IMR-90 (cell line): Measurements from ENCODE around the gene AFM. TPM values are rescaled to one million over a fixed set of nuclear protein-coding genes. Genes with fewer than 3 reads are reported as not detected.

Source experiments
- ATAC-seq: fragments of 200-7000 bp; cut with Tn5 transposase; 2 replicates; pipeline ENCODE4 v1.9.1; 2020; ENCODE audit warnings: low read depth, mild to moderate bottlenecking, moderate library complexity
- BruUV-seq: library from RNA; stranded (reverse); fragments of 400-500 nt; replicated peaks from 2 replicates; lab custom pipeline; 2021; lab: Mats Ljungman, UMichigan
- CTCF ChIA-PET: fragments of 300-600 bp; formaldehyde crosslinking; extraction: SDS; loops from one replicate; lab custom pipeline; 2021; ENCODE audit warnings: antibody characterized with exemption; lab: Yijun Ruan, JAX
- POLR2A ChIA-PET: fragments of 300-600 bp; sonication (Branson Sonifier 250); formaldehyde crosslinking; loops from one replicate; lab custom pipeline; 2022; ENCODE audit warnings: antibody characterized with exemption; ENCODE audit not compliant: unreplicated experiment; lab: Charles Lee
- DNase-seq: peaks from one replicate; pipeline ENCODE4 v3.0.0; 2013
- H2AFZ ChIP-seq: replicated peaks from 2 replicates; pipeline ENCODE3; 2013; ENCODE audit warnings: low read length, mild to moderate bottlenecking; ENCODE audit not compliant: poor library complexity
- H2AK5ac ChIP-seq: 2 replicates; pipeline ENCODE4 v1.6.1; 2013; ENCODE audit warnings: low read depth, low read length, inconsistent platforms
- H2AK9ac ChIP-seq: replicated peaks from 2 replicates; pipeline ENCODE3; 2013; ENCODE audit warnings: mild to moderate bottlenecking, low read depth, low read length, moderate library complexity; ENCODE audit not compliant: poor library complexity
- H2BK120ac ChIP-seq: 2 replicates; pipeline ENCODE4 v1.6.1; 2013; ENCODE audit warnings: low read depth, low read length, inconsistent platforms
- H2BK15ac ChIP-seq: 3 replicates; pipeline ENCODE4 v1.6.1; 2013; ENCODE audit warnings: low read depth, low read length, inconsistent platforms
- H2BK20ac ChIP-seq: 2 replicates; pipeline ENCODE4 v1.6.1; 2013; ENCODE audit warnings: low read depth, mild to moderate bottlenecking, inconsistent platforms, low read length, moderate library complexity
- H2BK5ac ChIP-seq: 2 replicates; pipeline ENCODE4 v1.6.1; 2013; ENCODE audit warnings: mild to moderate bottlenecking, low read depth, low read length, inconsistent platforms; ENCODE audit not compliant: poor library complexity, severe bottlenecking
- H3K14ac ChIP-seq: replicated peaks from 2 replicates; pipeline ENCODE4 v1.6.1; 2013; ENCODE audit warnings: low read depth, low read length, inconsistent platforms
- H3K18ac ChIP-seq: 2 replicates; pipeline ENCODE4 v1.6.1; 2013; ENCODE audit warnings: low read depth, low read length, control low read depth
- H3K23ac ChIP-seq: 2 replicates; pipeline ENCODE4 v1.6.1; 2013; ENCODE audit warnings: low read depth, low read length, inconsistent platforms
- H3K27ac ChIP-seq: 2 replicates; pipeline ENCODE4 v1.5.1; 2013; ENCODE audit warnings: mild to moderate bottlenecking, control low read depth, low read length; ENCODE audit not compliant: insufficient read depth
- H3K27me3 ChIP-seq: 2 replicates; pipeline ENCODE4 v1.6.1; 2013; ENCODE audit warnings: low read length; ENCODE audit not compliant: control insufficient read depth, insufficient read depth
- H3K36me3 ChIP-seq: 2 replicates; pipeline ENCODE4 v1.6.1; 2013; ENCODE audit warnings: low read length, mixed read lengths; ENCODE audit not compliant: control insufficient read depth, insufficient read depth
- H3K4ac ChIP-seq: 2 replicates; pipeline ENCODE4 v1.6.1; 2013; ENCODE audit warnings: low read depth, low read length, inconsistent platforms
- H3K4me1 ChIP-seq: 2 replicates; pipeline ENCODE4 v1.6.1; 2013; ENCODE audit warnings: low read length, mixed read lengths; ENCODE audit not compliant: control insufficient read depth, insufficient read depth
- H3K4me2 ChIP-seq: 2 replicates; pipeline ENCODE4 v1.6.1; 2013; ENCODE audit warnings: low read depth, mild to moderate bottlenecking, control low read depth, low read length, moderate library complexity
- H3K4me3 ChIP-seq: 2 replicates; pipeline ENCODE4 v1.5.1; 2013; ENCODE audit warnings: low read depth, mild to moderate bottlenecking, control low read depth, low read length, moderate library complexity; ENCODE audit not compliant: insufficient read depth
- H3K56ac ChIP-seq: 2 replicates; pipeline ENCODE4 v1.6.1; 2013; ENCODE audit warnings: low read length, inconsistent platforms; ENCODE audit not compliant: insufficient read depth; ENCODE audit errors: extremely low read depth
- H3K79me1 ChIP-seq, 2 experiments: 2 replicates each; pipeline ENCODE4 v1.6.1; 2013; ENCODE audit warnings: low read length in 2 of 2, inconsistent platforms in 1 of 2, low read depth in 1 of 2
- H3K9ac ChIP-seq: 2 replicates; pipeline ENCODE4 v1.6.1; 2013; ENCODE audit warnings: low read depth, low read length, control low read depth
- H3K9me1 ChIP-seq: 2 replicates; pipeline ENCODE4 v1.6.1; 2013; ENCODE audit warnings: low read length, inconsistent platforms; ENCODE audit not compliant: insufficient read depth
- H3K9me3 ChIP-seq: 2 replicates; pipeline ENCODE4 v1.6.1; 2013; ENCODE audit warnings: low read length; ENCODE audit not compliant: control insufficient read depth, insufficient read depth
- H4K20me1 ChIP-seq: 2 replicates; pipeline ENCODE4 v1.6.1; 2013; ENCODE audit warnings: low read length, inconsistent platforms; ENCODE audit not compliant: insufficient read depth
- H4K5ac ChIP-seq: 2 replicates; pipeline ENCODE4 v1.6.1; 2013; ENCODE audit warnings: mild to moderate bottlenecking, low read depth, low read length, control low read depth
- H4K8ac ChIP-seq, 2 experiments: 2 replicates each; pipeline ENCODE4 v1.6.1; 2013; ENCODE audit warnings: low read depth in 2 of 2, low read length in 2 of 2, control low read depth in 1 of 2, inconsistent platforms in 1 of 2
- H4K91ac ChIP-seq: 2 replicates; pipeline ENCODE4 v1.6.1; 2013; ENCODE audit warnings: low read depth, low read length, inconsistent platforms; ENCODE audit not compliant: insufficient read depth
- BHLHE40 ChIP-seq: fragments of 150-350 bp; IDR thresholded peaks from 2 replicates; pipeline ENCODE4 v1.6.1; 2016; ENCODE audit warnings: mild to moderate bottlenecking, low read depth, low read length
- CEBPB ChIP-seq: IDR thresholded peaks from 2 replicates; pipeline ENCODE4 v1.6.1; 2012; ENCODE audit warnings: low read depth, low read length, improper control_type of control experiment
- CHD1 ChIP-seq: IDR thresholded peaks from 2 replicates; pipeline ENCODE4 v1.6.1; 2012; ENCODE audit warnings: low read depth, low read length, improper control_type of control experiment
- CTCF ChIP-seq: conservative IDR thresholded peaks from 2 replicates; pipeline ENCODE4 v1.5.1; 2012; ENCODE audit warnings: mild to moderate bottlenecking, low read depth, low read length, improper control_type of control experiment
- FOS ChIP-seq: fragments of 150-350 bp; IDR thresholded peaks from 2 replicates; pipeline ENCODE4 v1.6.1; 2016; ENCODE audit warnings: low read depth, low read length
- MAFK ChIP-seq: IDR thresholded peaks from 2 replicates; pipeline ENCODE4 v1.6.1; 2012; ENCODE audit warnings: low read depth, low read length, improper control_type of control experiment
- MAZ ChIP-seq: IDR thresholded peaks from 2 replicates; pipeline ENCODE4 v1.6.1; 2012; ENCODE audit warnings: low read depth, mild to moderate bottlenecking, low read length, improper control_type of control experiment, moderate library complexity, borderline replicate concordance
- MXI1 ChIP-seq: IDR thresholded peaks from 2 replicates; pipeline ENCODE4 v1.6.1; 2012; ENCODE audit warnings: low read depth, mild to moderate bottlenecking, low read length, moderate library complexity, borderline replicate concordance
- NFE2L2 ChIP-seq: fragments of 150-350 bp; IDR thresholded peaks from 2 replicates; pipeline ENCODE4 v1.6.1; 2016; ENCODE audit warnings: low read depth, mild to moderate bottlenecking, low read length
- POLR2A ChIP-seq: IDR thresholded peaks from 2 replicates; pipeline ENCODE4 v1.6.1; 2012; ENCODE audit warnings: mild to moderate bottlenecking, low read depth, low read length
- RAD21 ChIP-seq: IDR thresholded peaks from 2 replicates; pipeline ENCODE4 v1.6.1; 2012; ENCODE audit warnings: low read length, improper control_type of control experiment
- RFX5 ChIP-seq: IDR thresholded peaks from 2 replicates; pipeline ENCODE4 v1.8.0; 2012; ENCODE audit warnings: low read depth, mild to moderate bottlenecking, low read length, moderate library complexity
- SMC3 ChIP-seq: fragments of 150-350 bp; IDR thresholded peaks from 2 replicates; pipeline ENCODE4 v1.6.1; 2016; ENCODE audit warnings: low read depth, mild to moderate bottlenecking, antibody characterized with exemption, low read length, moderate library complexity
- WGBS, 2 experiments: methylation state at CpG; one replicate each; pipeline versions ENCODE4 v1.1.5 to v1.1.7; 2013; ENCODE audit warnings: missing lambda C conversion rate in 2 of 2; ENCODE audit not compliant: insufficient read length in 1 of 2; ENCODE audit errors: extremely low coverage in 2 of 2; 5-methylcytosine and 5-hydroxymethylcytosine counted together
- dilution Hi-C: fragments of 300-500 bp; cut with HindIII; formaldehyde crosslinking; loops from one replicate; pipeline ENCODE4 v1.14.3; 2018; ENCODE audit warnings: low sequenced_read_pairs; ENCODE audit not compliant: unreplicated experiment
- in situ Hi-C: fragments of 300-500 bp; cut with MboI; formaldehyde crosslinking; loops from 3 replicates; pipeline ENCODE4 v1.14.3; 2019; ENCODE audit warnings: low sequenced_read_pairs, inconsistent platforms, mixed read lengths
- intact Hi-C: fragments of 100-400 bp; cut with micrococcal nuclease; formaldehyde crosslinking; loops from 2 replicates; pipeline ENCODE4 v1.10.0; 2022
- polyA plus RNA-seq, 3 experiments: library from polyadenylated mRNA; depleted of rRNA; stranded (reverse); fragments of >200 nt; gene quantifications; 2 replicates each; pipeline ENCODE4 v1.2.3, GENCODE V29; 2012; ENCODE audit warnings: low replicate concordance in 1 of 3
- total RNA-seq: library from RNA; depleted of rRNA; stranded (reverse); fragments of >200 nt; gene quantifications from 2 replicates; pipeline ENCODE4 v1.2.3, GENCODE V29; 2012
- TF ChIP-seq, protein P1 (sequence below): fragments of 150-350 bp; IDR thresholded peaks from 2 replicates; pipeline ENCODE4 v1.6.1; 2016; ENCODE audit warnings: low read depth, mild to moderate bottlenecking, low read length, moderate library complexity, borderline replicate concordance
- TF ChIP-seq, protein P2 (sequence below): fragments of 150-350 bp; IDR thresholded peaks from 2 replicates; pipeline ENCODE4 v1.6.1; 2017; ENCODE audit warnings: mild to moderate bottlenecking, antibody characterized with exemption, low read length, low read depth

AFM gene
- total and polyA plus RNA-seq, 2 of the 4 experiments (the other 2 are of a cell fraction): not detected

- no peaks in the 10 kb centered on the region for H3K79me1 ChIP-seq
Observed at GRCh38 chr4:73438582-73439215, 42.8 kb upstream of the AFM start.

More at GRCh38 chr4:73438582-73439215, 42.8 kb upstream of the AFM start:
- in situ Hi-C loops (no loop called here), dilution Hi-C loops (no loop called here), intact Hi-C loops (no loop called here)
- Histone ChIP-seq H3K4me2 (no peak overlapping the region), H3K27ac (no peak overlapping the region), H3K56ac (no peak overlapping the region), H4K91ac (no peak overlapping the region), H3K9me1 (no peaks in the 10 kb centered on the region), H4K20me1 (no peaks in the 10 kb centered on the region), H2BK15ac (no peak overlapping the region), H2BK120ac (no peak overlapping the region), H3K27me3 (peaks cover 2% of the 10 kb centered on the region; the same call in 1 of the 2 replicates), H4K8ac (no peak overlapping the region), H3K4me1 (no peaks in the 10 kb centered on the region), H2AFZ (no peak overlapping the region), H3K36me3 (no peaks in the 10 kb centered on the region), H3K9me3 (no peaks in the 10 kb centered on the region), H2AK9ac (no peak overlapping the region), H3K4ac (no peak overlapping the region), H3K14ac (no peak overlapping the region), H3K18ac (no peak overlapping the region), H3K9ac (no peak overlapping the region), H4K5ac (no peak overlapping the region), H3K23ac (no peak overlapping the region), H2AK5ac (no peak overlapping the region), H3K4me3 (no peak overlapping the region), H2BK20ac (no peak overlapping the region), H2BK5ac (no peak overlapping the region)
- no CpG with 5 or more reads among the region's 2 CpGs for WGBS, 2 experiments
- ChIA-PET CTCF (interaction anchor here (1.0 kb wide), 1 partner anchor 8 kb away, joined by 3 read pairs; no protein-coding TSS in a partner anchor), POLR2A (no interaction called here)
- DNase-seq: no peak
- BruUV-seq: no TSS peak
- no peak for ATAC-seq
- no peak for TF ChIP-seq SMC3
- no peak for TF ChIP-seq MXI1
- no peak for TF ChIP-seq CEBPB
- TF ChIP-seq MAZ: no peak
- TF ChIP-seq, protein P1, sequence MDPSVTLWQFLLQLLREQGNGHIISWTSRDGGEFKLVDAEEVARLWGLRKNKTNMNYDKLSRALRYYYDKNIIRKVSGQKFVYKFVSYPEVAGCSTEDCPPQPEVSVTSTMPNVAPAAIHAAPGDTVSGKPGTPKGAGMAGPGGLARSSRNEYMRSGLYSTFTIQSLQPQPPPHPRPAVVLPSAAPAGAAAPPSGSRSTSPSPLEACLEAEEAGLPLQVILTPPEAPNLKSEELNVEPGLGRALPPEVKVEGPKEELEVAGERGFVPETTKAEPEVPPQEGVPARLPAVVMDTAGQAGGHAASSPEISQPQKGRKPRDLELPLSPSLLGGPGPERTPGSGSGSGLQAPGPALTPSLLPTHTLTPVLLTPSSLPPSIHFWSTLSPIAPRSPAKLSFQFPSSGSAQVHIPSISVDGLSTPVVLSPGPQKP: no peak
- no peak for TF ChIP-seq FOS
- no peak for TF ChIP-seq MAFK
- TF ChIP-seq NFE2L2: no peak
- TF ChIP-seq RAD21: no peak
- TF ChIP-seq BHLHE40: no peak
- no peak for TF ChIP-seq POLR2A
- TF ChIP-seq CTCF: no peak
- TF ChIP-seq, protein P2, sequence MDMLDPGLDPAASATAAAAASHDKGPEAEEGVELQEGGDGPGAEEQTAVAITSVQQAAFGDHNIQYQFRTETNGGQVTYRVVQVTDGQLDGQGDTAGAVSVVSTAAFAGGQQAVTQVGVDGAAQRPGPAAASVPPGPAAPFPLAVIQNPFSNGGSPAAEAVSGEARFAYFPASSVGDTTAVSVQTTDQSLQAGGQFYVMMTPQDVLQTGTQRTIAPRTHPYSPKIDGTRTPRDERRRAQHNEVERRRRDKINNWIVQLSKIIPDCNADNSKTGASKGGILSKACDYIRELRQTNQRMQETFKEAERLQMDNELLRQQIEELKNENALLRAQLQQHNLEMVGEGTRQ: no peak
- no peak for TF ChIP-seq CHD1
- TF ChIP-seq RFX5: no peak
